NCI-H748 (cell line): ENCODE measurements around the gene GJA3.
A peak's percentile ranks its signal among the peaks of the same experiment; 100 is the strongest.

Experiments used
- DNase-seq: peaks from one replicate; lab custom pipeline; 2025; ENCODE audit not compliant: unreplicated experiment; lab: John Stamatoyannopoulos, UW

Gene GJA3

GRCh38 chr13:20160306-20161274 lies at the start of gene GJA3:
GJA3 (minus strand) TSS chr13:20161052; CDS start chr13:20143288, 17,764 bp downstream.
- peak; percentile 72 for DNase-seq

DNA sequence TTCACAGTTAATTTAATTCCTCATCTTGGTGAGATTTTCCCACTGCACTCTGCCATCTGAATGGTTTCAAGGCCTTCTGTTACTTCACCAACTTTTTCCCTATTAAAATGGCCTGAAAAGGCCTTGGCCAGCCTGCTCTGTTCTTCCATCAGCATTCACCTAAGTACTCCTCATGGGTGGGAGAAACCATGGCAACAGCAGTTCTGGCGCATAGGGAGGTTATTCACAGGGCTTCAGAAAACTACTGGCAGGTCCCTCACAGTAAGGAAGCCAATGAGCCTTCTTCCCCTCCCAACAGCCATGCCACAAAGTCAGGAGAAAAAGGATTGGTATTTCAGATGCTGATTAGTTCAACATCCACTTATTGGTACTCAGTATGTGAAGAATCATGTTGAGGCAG lies 49.1 kb upstream of the GJA3 start:
- peak; percentile 70 for DNase-seq

DNA sequence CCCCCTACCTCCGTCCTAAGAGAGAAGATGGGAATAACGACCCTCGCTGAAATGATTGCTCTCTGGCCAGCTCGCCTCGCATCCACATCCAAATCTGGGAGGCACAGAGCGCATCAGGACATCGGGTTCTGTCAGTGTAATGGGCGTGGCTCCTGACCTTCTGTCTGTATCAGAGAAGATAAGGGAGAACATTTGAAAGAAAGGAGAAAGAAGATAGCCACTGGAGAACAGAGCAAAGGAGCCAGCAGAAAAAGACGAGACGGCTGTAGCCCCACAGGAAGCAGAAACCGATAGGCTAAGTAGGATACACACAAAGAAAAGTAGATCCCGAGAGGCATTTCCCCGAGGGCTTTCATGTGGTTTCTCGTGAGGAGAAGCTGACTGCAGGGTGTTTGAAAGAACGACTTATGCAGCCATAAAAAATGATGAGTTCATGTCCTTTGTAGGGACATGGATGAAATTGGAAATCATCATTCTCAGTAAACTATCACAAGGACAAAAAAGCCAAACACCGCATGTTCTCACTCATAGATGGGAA lies 45.9 kb upstream of the GJA3 start:
- DNase-seq = no peak

GRCh38 chr13:20206065-20206697 lies 45.3 kb upstream of the GJA3 start:
- peak; percentile 38 for DNase-seq

DNA sequence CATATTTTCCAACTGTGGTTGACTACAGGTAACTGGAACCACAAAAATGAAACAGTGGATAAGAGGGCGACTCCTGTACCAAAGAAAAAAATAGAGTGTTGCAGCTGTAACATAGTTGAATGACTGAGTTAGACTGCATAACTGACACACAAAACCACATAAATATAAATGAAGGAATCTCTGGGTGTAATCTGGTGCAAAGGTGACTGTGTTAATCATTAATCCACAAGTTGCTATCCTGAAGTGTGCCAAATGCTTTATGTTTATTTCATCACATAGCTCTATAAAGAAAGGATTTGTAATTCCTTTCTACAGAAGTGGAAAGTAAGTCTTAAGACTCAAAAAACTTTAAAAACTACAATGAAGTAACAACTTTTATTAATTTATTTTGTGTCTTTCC lies 37.9 kb upstream of the GJA3 start:
- no peak for DNase-seq

DNA sequence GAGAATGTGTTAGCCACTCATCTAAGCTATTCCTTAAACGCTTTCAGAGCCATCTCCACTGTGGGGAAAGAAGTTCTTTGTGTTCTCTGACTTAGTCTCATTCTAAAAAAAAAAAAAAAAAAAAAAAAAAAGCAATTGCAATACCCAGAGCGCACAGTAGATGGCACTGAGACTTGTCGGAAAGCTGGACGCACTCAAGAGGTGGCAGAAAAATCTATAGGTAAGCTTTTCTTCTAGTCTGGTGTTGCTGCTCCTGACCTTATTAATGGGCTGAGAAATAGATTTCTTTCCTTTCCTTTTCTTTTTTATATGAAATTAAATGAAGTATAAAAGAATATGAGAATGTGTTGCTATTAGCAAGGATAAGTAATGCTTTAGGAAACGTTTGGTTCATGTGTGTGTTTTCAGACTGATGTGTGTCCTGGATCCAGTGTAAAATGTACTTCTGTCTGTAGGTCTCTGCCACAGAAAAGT lies 36.5 kb upstream of the GJA3 start:
- peak; percentile 82 for DNase-seq

GRCh38 chr13:20195801-20196200 lies 34.9 kb upstream of the GJA3 start:
- no peak for DNase-seq

- peak; percentile 57 for DNase-seq
These were observed 33.2 kb upstream of the GJA3 start for GRCh38 chr13:20193907-20194631.

DNA sequence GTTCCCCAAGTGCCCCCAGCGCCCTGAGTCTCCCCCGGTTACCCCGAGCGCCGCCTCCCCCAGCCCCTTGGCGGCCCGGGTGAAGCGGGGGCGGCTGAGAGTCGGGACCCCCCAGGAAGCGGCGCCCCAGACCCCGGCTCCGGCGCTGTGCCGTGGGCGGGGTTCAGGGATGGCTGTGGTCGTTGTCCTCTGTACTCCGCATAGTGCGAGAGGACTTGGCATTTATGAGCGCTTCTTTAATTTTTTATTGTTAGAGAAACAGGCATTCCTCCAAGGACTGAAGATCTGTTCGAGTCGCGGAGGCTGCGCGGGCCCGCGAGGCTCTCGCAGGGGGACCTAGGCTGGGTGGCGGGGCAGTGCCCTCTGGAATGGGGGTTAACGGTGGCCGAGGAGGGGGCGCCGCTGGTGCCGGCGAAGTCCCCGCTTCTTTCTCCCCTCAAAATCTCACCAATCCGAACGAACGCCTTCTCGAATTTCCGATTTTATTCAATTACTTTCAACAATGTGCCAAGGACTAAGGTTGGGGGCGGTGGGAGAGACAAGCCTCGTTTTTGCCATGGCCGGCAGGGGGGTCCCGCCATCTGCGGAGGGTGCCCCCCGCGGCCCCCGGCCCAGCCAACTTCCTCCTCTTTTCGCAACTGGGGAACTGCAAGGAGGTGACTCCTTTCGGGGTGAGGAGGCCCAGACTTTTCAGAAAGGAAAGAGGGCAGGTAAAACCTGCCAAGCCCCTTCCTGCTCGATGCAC lies 32.5 kb upstream of the GJA3 start:
- DNase-seq = peak; percentile 50

DNA sequence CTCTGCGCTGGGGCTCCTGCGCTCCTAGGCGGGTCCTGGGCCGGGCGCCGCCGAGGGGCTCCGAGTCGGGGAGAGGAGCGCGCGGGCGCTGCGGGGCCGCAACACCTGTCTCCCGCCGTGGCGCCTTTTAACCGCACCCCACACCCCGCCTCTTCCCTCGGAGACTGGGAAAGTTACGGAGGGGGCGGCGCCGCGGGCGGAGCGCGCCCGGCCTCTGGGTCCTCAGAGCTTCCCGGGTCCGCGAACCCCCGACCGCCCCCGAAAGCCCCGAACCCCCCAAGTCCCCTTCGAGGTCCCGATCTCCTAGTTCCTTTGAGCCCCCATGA lies 31.9 kb upstream of the GJA3 start, which contains the start of gene GJB2:
Gene GJB2, minus strand, starts transcription at position 103 of the 326 bp plus-strand sequence. CDS start 3,357 bp downstream, outside the sequence.
- DNase-seq = peak; percentile 61

- DNase-seq = peak; percentile 75
These were observed 31.4 kb upstream of the GJA3 start for GRCh38 chr13:20192158-20192835.

- DNase-seq = peak; percentile 27
These were observed 30.7 kb upstream of the GJA3 start for GRCh38 chr13:20191311-20192157.

- no peak for DNase-seq
These were observed 29.8 kb upstream of the GJA3 start for GRCh38 chr13:20190481-20191310.

DNA sequence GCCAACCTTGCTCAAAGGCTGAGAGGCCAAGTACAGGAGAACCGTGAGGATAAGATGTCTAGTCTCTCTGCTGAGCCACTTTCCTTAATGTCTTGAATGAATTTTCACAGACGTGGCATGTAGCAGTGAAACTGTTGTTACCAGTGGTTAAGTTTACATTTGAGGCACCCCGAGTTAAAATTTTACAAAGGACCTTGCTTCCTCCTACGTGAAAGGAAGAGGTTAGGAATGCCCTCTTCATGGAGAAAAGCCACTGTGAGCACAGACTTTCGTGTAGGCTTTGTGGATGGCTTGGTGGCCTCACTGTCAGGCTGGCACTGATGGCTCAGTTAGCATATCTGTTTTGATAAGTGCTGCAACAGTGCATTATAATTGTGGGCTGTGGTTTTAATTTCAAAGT lies 29.2 kb upstream of the GJA3 start:
- no peak for DNase-seq

DNA sequence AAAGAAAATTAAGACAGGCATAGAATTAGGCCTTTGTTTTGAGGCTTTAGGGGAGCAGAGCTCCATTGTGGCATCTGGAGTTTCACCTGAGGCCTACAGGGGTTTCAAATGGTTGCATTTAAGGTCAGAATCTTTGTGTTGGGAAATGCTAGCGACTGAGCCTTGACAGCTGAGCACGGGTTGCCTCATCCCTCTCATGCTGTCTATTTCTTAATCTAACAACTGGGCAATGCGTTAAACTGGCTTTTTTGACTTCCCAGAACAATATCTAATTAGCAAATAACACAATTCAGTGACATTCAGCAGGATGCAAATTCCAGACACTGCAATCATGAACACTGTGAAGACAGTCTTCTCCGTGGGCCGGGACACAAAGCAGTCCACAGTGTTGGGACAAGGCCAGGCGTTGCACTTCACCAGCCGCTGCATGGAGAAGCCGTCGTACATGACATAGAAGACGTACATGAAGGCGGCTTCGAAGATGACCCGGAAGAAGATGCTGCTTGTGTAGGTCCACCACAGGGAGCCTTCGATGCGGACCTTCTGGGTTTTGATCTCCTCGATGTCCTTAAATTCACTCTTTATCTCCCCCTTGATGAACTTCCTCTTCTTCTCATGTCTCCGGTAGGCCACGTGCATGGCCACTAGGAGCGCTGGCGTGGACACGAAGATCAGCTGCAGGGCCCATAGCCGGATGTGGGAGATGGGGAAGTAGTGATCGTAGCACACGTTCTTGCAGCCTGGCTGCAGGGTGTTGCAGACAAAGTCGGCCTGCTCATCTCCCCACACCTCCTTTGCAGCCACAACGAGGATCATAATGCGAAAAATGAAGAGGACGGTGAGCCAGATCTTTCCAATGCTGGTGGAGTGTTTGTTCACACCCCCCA lies 28.1 kb upstream of the GJA3 start:
- DNase-seq = no peak

DNA sequence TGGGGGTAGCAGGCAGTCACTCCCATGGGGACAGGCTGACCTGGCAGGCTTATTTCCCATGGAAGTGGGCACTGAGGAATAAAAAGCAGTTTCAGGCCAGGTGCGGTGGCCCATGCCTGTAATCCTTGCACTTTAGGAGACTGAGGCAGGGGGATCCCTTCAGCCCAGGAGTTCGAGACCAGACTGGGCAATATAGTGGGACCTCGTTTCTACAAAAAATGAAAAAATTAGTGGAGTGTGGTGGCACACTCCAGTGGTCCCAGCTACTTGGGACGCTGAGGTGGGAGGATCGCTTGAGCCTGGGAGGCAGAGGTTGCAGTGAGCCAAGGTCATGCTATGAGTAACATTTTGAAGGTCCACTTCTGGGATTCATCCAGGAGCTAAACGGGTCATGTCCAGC lies 25.9 kb upstream of the GJA3 start:
- no peak for DNase-seq
